A549 (cell line): Measurements from ENCODE around the gene ATF4.

Experiments
- CTCF ChIP-seq: fragments of >200 bp; sonication (Bioruptor Twin); formaldehyde crosslinking; IDR thresholded peaks from 3 replicates; pipeline ENCODE4 v1.5.1; 2016
- FOSL2 ChIP-seq, 2 experiments: fragments of 450-650 bp in 1 of 2; fragments of >200 bp in 1 of 2; sonication (Bioruptor Twin) in 1 of 2; formaldehyde crosslinking; IDR thresholded peaks; 2 replicates each; pipeline versions ENCODE4 v1.5.0 to v1.6.1; 2016 to 2020; ENCODE audit warnings: mild to moderate bottlenecking in 1 of 2, moderate library complexity in 1 of 2
- HDAC2 ChIP-seq: fragments of 200-600 bp; sonication (generic); IDR thresholded peaks from 2 replicates; pipeline ENCODE4 v1.6.1; 2016
- JUNB ChIP-seq: fragments of >200 bp; sonication (Bioruptor Twin); formaldehyde crosslinking; IDR thresholded peaks from 2 replicates; pipeline ENCODE4 v1.6.1; 2016
- MAX ChIP-seq: IDR thresholded peaks from 2 replicates; pipeline ENCODE4 v1.6.1; 2012
- NR3C1 ChIP-seq: fragments of >200 bp; sonication (Bioruptor Twin); formaldehyde crosslinking; IDR thresholded peaks from 3 replicates; pipeline ENCODE4 v1.6.1; 2017
- POLR2A ChIP-seq: IDR thresholded peaks from 2 replicates; pipeline ENCODE4 v1.6.1; 2012; ENCODE audit warnings: mild to moderate bottlenecking, low read length
- POLR2AphosphoS2 ChIP-seq: conservative IDR thresholded peaks from 2 replicates; pipeline ENCODE4 v1.6.1; 2012; ENCODE audit warnings: low read length, improper control_type of control experiment, inconsistent platforms
- RAD21 ChIP-seq, 2 experiments: fragments of >200 bp in 1 of 2; sonication (Bioruptor Twin) in 1 of 2; formaldehyde crosslinking in 1 of 2; IDR thresholded peaks in 1 of 2; conservative IDR thresholded peaks in 1 of 2; 2 replicates in 1 of 2; 3 replicates in 1 of 2; pipeline ENCODE4 v1.6.1; 2012 to 2018; ENCODE audit warnings: inconsistent platforms in 1 of 2
- RCOR1 ChIP-seq: fragments of 150-350 bp; IDR thresholded peaks from 2 replicates; pipeline ENCODE4 v1.6.1; 2014; ENCODE audit warnings: antibody characterized with exemption, low read length, low read depth
- RFX5 ChIP-seq: fragments of 450-650 bp; IDR thresholded peaks from 2 replicates; pipeline ENCODE4 v1.7.1; 2014; ENCODE audit warnings: antibody characterized with exemption, mild to moderate bottlenecking, moderate library complexity
- SMC3 ChIP-seq: fragments of >200 bp; sonication (Bioruptor Twin); formaldehyde crosslinking; IDR thresholded peaks from 3 replicates; pipeline ENCODE4 v1.6.1; 2018; ENCODE audit warnings: inconsistent platforms

GRCh38 chr22:39518996-39519680, 1.2 kb upstream of the ATF4 start:
- TF ChIP-seq NR3C1 (no peak), MAX (no peak), POLR2A (no peak), CTCF (no peak), JUNB (no peak), HDAC2 (no peak), RCOR1 (no peak), FOSL2 (IDR thresholded peaks at IDR 0.05) (no peak), FOSL2 (CRISPR knock-in tag; IDR thresholded peaks at IDR 0.05) (no peak), RFX5 (no peak), POLR2AphosphoS2 (no peak), RAD21 (conservative IDR thresholded peaks at IDR 0.05 in 1 of 2, IDR thresholded peaks at IDR 0.05 in 1 of 2) (no peak), SMC3 (no peak)
